Dedifferentiated amniotic fluid mesenchymal stem cell (primary cell): ENCODE results near the gene ACOT7.
"Not testable (repeated sequence)": the region's sequence is repeated elsewhere in the genome, so short reads cannot be mapped to it uniquely, and the experiment has no call there.

ENCODE experiments used
- DNase-seq: peaks from one replicate; pipeline ENCODE4 v3.0.0-alpha.2; 2016; ENCODE audit errors: extremely low spot score

ACOT7 gene

GRCh38 chr1:6239213-6239752 lies 154.3 kb downstream of the ACOT7 start:
- DNase-seq, result no peak

DNA sequence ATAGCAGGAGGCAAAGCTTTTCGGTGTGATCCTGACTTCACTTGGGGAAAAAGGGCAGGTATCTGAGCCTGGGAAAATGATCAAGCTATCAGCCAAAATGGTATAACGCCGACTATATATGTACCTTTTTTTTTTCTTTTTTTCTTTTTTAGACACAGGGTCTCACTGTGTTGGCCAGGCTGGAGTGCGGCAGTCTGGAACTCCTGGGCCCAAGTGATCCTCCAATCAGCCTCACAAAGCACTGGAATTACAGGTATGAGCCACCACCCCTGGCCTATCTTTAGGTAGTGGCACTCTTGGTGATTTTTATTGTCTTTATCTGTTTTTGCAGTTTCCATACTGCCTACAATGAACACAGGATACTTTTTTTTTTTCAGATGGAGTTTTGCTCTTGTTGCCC lies 156.5 kb downstream of the ACOT7 start:
- no peak for DNase-seq

- no peak for DNase-seq
Measured at GRCh38 chr1:6235296-6235677, 158.3 kb downstream of the ACOT7 start.

- DNase-seq, result no peak
Measured at GRCh38 chr1:6234502-6235295, 158.9 kb downstream of the ACOT7 start.

DNA sequence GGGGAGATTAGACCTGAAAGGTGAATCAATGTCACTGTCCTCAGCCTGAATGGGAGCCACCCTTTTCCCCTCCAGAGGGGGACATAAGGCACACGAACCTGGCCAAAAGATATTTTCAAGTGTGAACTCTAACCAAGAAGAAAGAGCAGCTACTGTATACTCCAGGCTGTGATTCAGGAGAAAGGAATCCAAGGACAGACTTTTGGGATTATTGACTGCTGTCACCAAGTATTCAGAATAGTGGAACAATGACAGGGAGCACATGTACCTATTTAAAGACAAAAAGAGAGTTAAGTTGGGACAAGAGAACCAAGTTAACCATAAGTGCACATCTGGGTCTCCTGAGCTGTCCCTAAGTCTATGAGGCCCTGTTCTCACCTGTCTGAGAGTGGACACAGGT lies 160.2 kb downstream of the ACOT7 start:
- no peak for DNase-seq

- DNase-seq, result no peak
Measured at GRCh38 chr1:6225651-6226050, 167.9 kb downstream of the ACOT7 start.

- no peak for DNase-seq
Measured at GRCh38 chr1:6224718-6225117, 168.8 kb downstream of the ACOT7 start.

- no peak for DNase-seq
Measured at GRCh38 chr1:6223617-6224016, 169.9 kb downstream of the ACOT7 start.

- DNase-seq, result no peak
Measured at GRCh38 chr1:6222636-6223035, 170.9 kb downstream of the ACOT7 start.

- DNase-seq, result no peak
Measured at GRCh38 chr1:6221210-6221784, 172.3 kb downstream of the ACOT7 start.

DNA sequence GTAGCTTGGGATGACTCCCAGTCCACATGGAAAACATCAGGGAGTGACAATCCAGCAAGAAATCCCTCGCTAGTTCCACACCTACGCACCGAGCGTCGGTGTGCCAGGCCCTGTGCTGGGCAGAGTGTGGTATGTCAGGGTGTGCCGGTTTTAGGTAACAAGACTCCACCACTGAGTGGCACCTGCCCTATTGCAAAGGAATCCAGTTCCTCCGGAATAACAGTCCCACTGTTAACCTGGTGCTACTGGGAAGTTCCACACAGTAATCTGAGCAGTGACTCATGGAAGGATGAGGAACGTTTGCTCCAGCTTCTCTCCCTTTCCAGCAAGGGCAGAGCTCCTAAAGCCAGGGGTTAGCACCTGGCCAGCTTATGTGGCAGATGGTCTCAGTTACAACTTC lies 173.3 kb downstream of the ACOT7 start:
- no peak for DNase-seq

DNA sequence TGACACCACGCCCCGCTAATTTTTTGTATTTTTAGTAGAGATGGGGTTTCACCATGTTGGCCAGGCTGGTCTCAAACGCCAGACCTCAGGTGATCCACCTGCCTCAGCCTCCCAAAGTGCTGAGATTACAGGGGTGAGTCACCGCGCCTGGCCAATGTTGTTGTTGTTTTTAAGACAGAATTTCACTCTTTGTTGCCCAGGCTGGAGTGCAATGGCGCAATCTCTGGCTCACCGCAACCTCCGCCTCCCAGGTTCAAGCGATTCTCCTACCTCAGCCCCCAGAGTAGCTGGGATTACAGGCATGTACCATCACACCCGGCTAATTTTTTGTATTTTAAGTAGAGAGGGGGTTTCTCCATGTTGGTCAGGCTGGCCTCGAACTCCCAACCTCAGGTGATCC lies 173.9 kb downstream of the ACOT7 start:
- not testable (repeated sequence) for DNase-seq

DNA sequence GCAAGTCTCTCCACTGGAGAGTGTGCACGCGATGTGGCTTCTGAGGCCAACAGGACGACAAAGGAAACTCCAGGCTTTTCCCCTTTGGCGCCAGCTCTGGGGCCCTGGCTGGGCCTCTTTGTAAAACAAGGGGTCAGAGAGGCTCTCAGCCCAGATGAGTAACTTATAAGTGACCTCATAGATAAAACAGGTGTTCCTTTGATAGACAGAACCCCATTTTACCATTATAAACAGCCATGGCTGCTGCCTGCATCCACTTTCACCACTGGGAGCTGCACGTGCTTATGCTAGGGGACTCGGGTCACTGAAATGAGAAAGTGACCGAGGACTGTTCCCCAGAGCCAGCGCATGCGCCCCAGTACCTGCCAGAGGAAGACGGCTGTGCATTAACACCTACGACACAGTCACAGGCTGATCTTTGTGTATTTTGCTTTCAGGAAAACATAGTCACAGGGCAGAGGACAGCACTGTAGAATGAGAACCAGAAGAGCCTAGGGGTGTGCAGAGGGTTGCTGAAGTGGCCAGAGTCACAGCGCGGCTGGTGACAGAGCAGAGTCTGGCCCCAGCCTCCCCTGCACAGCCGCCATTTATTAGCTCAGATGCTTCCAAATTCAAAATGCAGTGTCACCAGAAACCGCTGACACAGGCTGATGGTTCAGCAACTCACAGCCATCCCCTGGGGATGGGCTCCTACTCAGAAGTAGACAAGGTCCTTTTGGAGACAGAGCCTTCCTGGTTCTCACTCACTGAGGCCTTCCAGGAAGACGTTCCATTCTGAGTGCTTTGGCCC lies 175.0 kb downstream of the ACOT7 start:
- DNase-seq, result no peak
